Endothelial cell of umbilical vein (primary cell): Measurements from ENCODE around the gene RGP1. TPM values are rescaled to one million over a fixed set of nuclear protein-coding genes. Genes with fewer than 3 reads are reported as not detected.

ENCODE experiments used
- BruUV-seq: library from RNA; stranded (reverse); fragments of 400-500 nt; replicated peaks from 2 replicates; lab custom pipeline; 2021; lab: Mats Ljungman, UMichigan
- CTCF ChIA-PET: fragments of 300-600, 350-600 bp; sonication (Branson Sonifier 250); formaldehyde crosslinking; loops from one replicate; lab custom pipeline; 2021; ENCODE audit warnings: antibody characterized with exemption, inconsistent platforms; lab: Charles Lee
- POLR2A ChIA-PET: fragments of 300-600, 350-600 bp; sonication (Branson Sonifier 250); formaldehyde crosslinking; loops from one replicate; lab custom pipeline; 2021; ENCODE audit warnings: antibody characterized with exemption, inconsistent platforms; lab: Charles Lee
- DNase-seq: peaks from one replicate; pipeline ENCODE4 v3.0.0-alpha.2; 2011; ENCODE audit warnings: low read depth, low spot score
- FAIRE-seq: peaks from 2 replicates; lab custom pipeline; 2011; peaks lifted over from hg19 to GRCh38; lab: Jason Lieb, UNC
- H2AFZ ChIP-seq: 2 replicates; pipeline ENCODE4 v1.6.0; 2012; ENCODE audit warnings: low read depth, low read length, control low read depth, inconsistent platforms
- H3K27ac ChIP-seq: 2 replicates; pipeline ENCODE4 v1.5.1; 2011; ENCODE audit warnings: low read depth, mild to moderate bottlenecking, control low read depth, low read length, moderate library complexity; ENCODE audit not compliant: insufficient read depth
- H3K27me3 ChIP-seq, 2 experiments: 2 replicates each; pipeline versions ENCODE4 v1.6.0 to v1.6.1; 2011; ENCODE audit warnings: low read length in 2 of 2, mixed read lengths in 1 of 2; ENCODE audit not compliant: control insufficient read depth in 2 of 2, insufficient read depth in 2 of 2
- H3K36me3 ChIP-seq, 2 experiments: 2 replicates in 1 of 2; 3 replicates in 1 of 2; pipeline ENCODE4 v1.5.1; 2011; ENCODE audit warnings: low read length in 2 of 2, mild to moderate bottlenecking in 1 of 2, moderate library complexity in 1 of 2; ENCODE audit not compliant: control insufficient read depth in 2 of 2, insufficient read depth in 2 of 2; ENCODE audit errors: extremely low read depth in 1 of 2
- H3K4me1 ChIP-seq: 3 replicates; pipeline ENCODE4 v1.5.1; 2011; ENCODE audit warnings: mild to moderate bottlenecking, low read length; ENCODE audit not compliant: control insufficient read depth, insufficient read depth; ENCODE audit errors: extremely low read depth
- H3K4me2 ChIP-seq: 2 replicates; pipeline ENCODE4 v1.6.1; 2011; ENCODE audit warnings: low read length, control low read depth, mixed read lengths; ENCODE audit not compliant: insufficient read depth
- H3K4me3 ChIP-seq, 3 experiments: fragments of 200-600 bp in 1 of 3; sonication (generic), shearing (Covaris generic) in 1 of 3; replicated peaks in 1 of 3; 2 replicates each; pipeline ENCODE4 v1.5.1; 2011 to 2016; ENCODE audit warnings: control low read depth in 3 of 3, low read length in 3 of 3, mild to moderate bottlenecking in 2 of 3, inconsistent platforms in 1 of 3, low read depth in 1 of 3, moderate library complexity in 1 of 3; ENCODE audit not compliant: insufficient read depth in 1 of 3
- H3K79me2 ChIP-seq: 2 replicates; pipeline ENCODE4 v1.6.0; 2012; ENCODE audit warnings: low read length, inconsistent platforms; ENCODE audit not compliant: control insufficient read depth, insufficient read depth
- H3K9ac ChIP-seq: replicated peaks from 2 replicates; pipeline ENCODE3; 2011; ENCODE audit warnings: low read length, control low read depth; ENCODE audit not compliant: insufficient read depth; ENCODE audit errors: extremely low read depth
- H3K9me1 ChIP-seq: replicated peaks from 3 replicates; pipeline ENCODE4 v1.6.0; 2011; ENCODE audit warnings: mild to moderate bottlenecking, low read length; ENCODE audit not compliant: control insufficient read depth, insufficient read depth; ENCODE audit errors: extremely low read depth
- H3K9me3 ChIP-seq: replicated peaks from 2 replicates; pipeline ENCODE4 v1.5.1; 2012; ENCODE audit warnings: low read length, inconsistent platforms; ENCODE audit not compliant: control insufficient read depth, insufficient read depth
- H4K20me1 ChIP-seq: replicated peaks from 2 replicates; pipeline ENCODE3; 2011; ENCODE audit warnings: mild to moderate bottlenecking, low read length; ENCODE audit not compliant: control insufficient read depth, insufficient read depth; ENCODE audit errors: extremely low read depth
- CTCF ChIP-seq, 2 donors: IDR thresholded peaks; 1 replicate in 1 of 2; 2 replicates in 1 of 2; pipeline ENCODE4 v1.5.1; 2011; ENCODE audit warnings: low read length in 2 of 2, mild to moderate bottlenecking in 2 of 2, moderate library complexity in 2 of 2, control low read depth in 1 of 2, inconsistent platforms in 1 of 2, low read depth in 1 of 2; ENCODE audit not compliant: insufficient read depth in 1 of 2; ENCODE audit errors: extremely low read depth in 1 of 2
- EZH2 ChIP-seq: IDR thresholded peaks from 2 replicates; pipeline ENCODE4 v1.6.1; 2012; ENCODE audit warnings: borderline replicate concordance, low read depth, mild to moderate bottlenecking, moderate library complexity, low read length, inconsistent platforms; ENCODE audit not compliant: severe bottlenecking
- FOS ChIP-seq: IDR thresholded peaks from 2 replicates; pipeline ENCODE4 v1.6.1; 2011; ENCODE audit warnings: mild to moderate bottlenecking, low read length, moderate library complexity, borderline replicate concordance; ENCODE audit not compliant: insufficient read depth
- GATA2 ChIP-seq: IDR thresholded peaks from 2 replicates; pipeline ENCODE4 v1.7.0; 2011; ENCODE audit warnings: low read depth, mild to moderate bottlenecking, moderate library complexity, mixed read lengths, low read length; ENCODE audit not compliant: insufficient read length, insufficient read depth
- JUN ChIP-seq: IDR thresholded peaks from 2 replicates; pipeline ENCODE4 v1.6.1; 2011; ENCODE audit warnings: borderline replicate concordance, low read depth; ENCODE audit not compliant: insufficient read length, insufficient read depth
- MAX ChIP-seq: IDR thresholded peaks from 2 replicates; pipeline ENCODE4 v1.6.1; 2011; ENCODE audit not compliant: insufficient read depth, insufficient read length
- MYC ChIP-seq: IDR thresholded peaks from one replicate; pipeline ENCODE4 v1.6.1; 2011; ENCODE audit warnings: mild to moderate bottlenecking, low read depth, low read length
- POLR2A ChIP-seq: IDR thresholded peaks from 2 replicates; pipeline ENCODE4 v1.6.1; 2012; ENCODE audit warnings: low read depth, mild to moderate bottlenecking, control low read depth, low read length
- POLR2AphosphoS5 ChIP-seq: IDR thresholded peaks from 2 replicates; pipeline ENCODE4 v1.6.1; 2012; ENCODE audit warnings: low read depth, mild to moderate bottlenecking, control low read depth, low read length, moderate library complexity; ENCODE audit not compliant: insufficient read depth
- dilution Hi-C: fragments of 300-500 bp; cut with MboI; formaldehyde crosslinking; loops from one replicate; pipeline ENCODE4 v1.15.0; 2019; ENCODE audit warnings: low sequenced_read_pairs; ENCODE audit not compliant: extremely low pct_ligation_motif_present
- intact Hi-C: fragments of 100-400 bp; cut with micrococcal nuclease; formaldehyde crosslinking; loops from one replicate; pipeline ENCODE4 v1.10.0; 2022
- polyA plus RNA-seq, 4 experiments: library from polyadenylated mRNA; depleted of rRNA in 3 of 4; stranded (reverse) in 3 of 4; unstranded in 1 of 4; fragments of >200 nt; gene quantifications; 2 replicates each; pipeline versions ENCODE4 v1.2.1 to v1.2.3, GENCODE V29; 2011 to 2012; ENCODE audit warnings: missing spikeins in 1 of 4
- total RNA-seq: library from RNA; stranded (reverse); gene quantifications from 2 replicates; pipeline ENCODE4 v1.2.3, GENCODE V29; 2021

Gene RGP1
- total and polyA plus RNA-seq, 2 donors (not counting 3 experiments of a cell fraction or from before 2014, with no cell fraction given) = 15.0 to 29.0 TPM

- Histone ChIP-seq H3K79me2 (peaks cover 7% of the 10 kb centered on the region), H3K27me3 (no peaks in the 10 kb centered on the region), H2AFZ (no peak overlapping the region), H4K20me1 (no peaks in the 10 kb centered on the region), H3K4me2 (peak overlapping the region; percentile 18), H3K4me1 (peaks cover 91% of the 10 kb centered on the region), H3K9me1 (no peaks in the 10 kb centered on the region), H3K36me3 (peaks cover 0 to 2% of the 10 kb centered on the region in 2 experiments), H3K9me3 (no peaks in the 10 kb centered on the region), H3K9ac (peak overlapping the region; percentile 25), H3K27ac (peak overlapping the region; percentile 97), H3K4me3 (no peak overlapping the region)
- DNase-seq = peak; percentile 47
- peak; percentile 84 for FAIRE-seq
- TF ChIP-seq EZH2 = no peak
- no peak for TF ChIP-seq POLR2A
- TF ChIP-seq CTCF (IDR thresholded peaks at IDR 0.05; ENCODE audit: extremely low read depth in 1 of 2, insufficient read depth in 1 of 2, low read depth in 1 of 2, low read length in 2 of 2) = no peak
- TF ChIP-seq MAX = no peak
- TF ChIP-seq MYC = no peak
- no peak for TF ChIP-seq POLR2AphosphoS5
- no peak for TF ChIP-seq FOS
- TF ChIP-seq GATA2 = peak; percentile 95
- TF ChIP-seq JUN = peak; percentile 26
- BruUV-seq = no TSS peak
- CTCF ChIA-PET = interaction anchor here (1.2 to 7.2 kb wide), 12 partner anchors 10 to 127 kb away, joined by 3 to 62 read pairs (median 12); partner anchors contain the start of gene NPR2
- intact Hi-C loops (no loop called here), dilution Hi-C loops (no loop called here)
- POLR2A ChIA-PET = interaction anchor here (1.2 kb wide), 1 partner anchor 8 kb away, joined by 4 read pairs; no protein-coding TSS in a partner anchor
Observed at GRCh38 chr9:35755071-35755470, 6.0 kb downstream of the RGP1 start.
